CD14-positive monocyte (primary cell): ENCODE measurements around the gene STUB1. TPM values are rescaled to one million over a fixed set of nuclear protein-coding genes. Genes with fewer than 3 reads are reported as not detected.

Experiments used
- DNase-seq, 3 donors: peaks; one replicate each; pipeline ENCODE4 v3.0.0-alpha.2; 2011 to 2022
- H2AFZ ChIP-seq: 2 replicates; pipeline ENCODE4 v1.6.0; 2012; ENCODE audit warnings: mild to moderate bottlenecking, low read depth, low read length, inconsistent platforms; ENCODE audit not compliant: insufficient read depth, poor library complexity, severe bottlenecking
- H3K27ac ChIP-seq, 2 donors: 1 replicate in 1 of 2; 2 replicates in 1 of 2; pipeline ENCODE4 v1.5.1; 2012 to 2013; ENCODE audit warnings: low read length in 2 of 2, control low read depth in 1 of 2, inconsistent platforms in 1 of 2, low read depth in 1 of 2, mild to moderate bottlenecking in 1 of 2
- H3K27me3 ChIP-seq, 2 donors: one replicate each; pipeline versions ENCODE4 v1.6.0 to v1.6.1; 2011 to 2013; ENCODE audit warnings: low read length in 2 of 2; ENCODE audit not compliant: control insufficient read depth in 2 of 2, insufficient read depth in 2 of 2
- H3K36me3 ChIP-seq, 2 donors: replicated peaks in 1 of 2; 1 replicate in 1 of 2; 2 replicates in 1 of 2; pipeline versions ENCODE4 v1.5.1 to v1.6.1; 2012 to 2013; ENCODE audit warnings: low read length in 2 of 2, control low read depth in 1 of 2, inconsistent platforms in 1 of 2, mild to moderate bottlenecking in 1 of 2; ENCODE audit not compliant: insufficient read depth in 2 of 2, control insufficient read depth in 1 of 2
- H3K4me1 ChIP-seq, 2 donors: 1 replicate in 1 of 2; 2 replicates in 1 of 2; pipeline versions ENCODE4 v1.5.1 to v1.6.1; 2012 to 2013; ENCODE audit warnings: low read length in 2 of 2, control low read depth in 1 of 2, inconsistent platforms in 1 of 2, mild to moderate bottlenecking in 1 of 2, moderate library complexity in 1 of 2; ENCODE audit not compliant: insufficient read depth in 2 of 2, control insufficient read depth in 1 of 2
- H3K4me2 ChIP-seq: replicated peaks from 2 replicates; pipeline ENCODE3; 2012; ENCODE audit warnings: low read length, moderate library complexity, mild to moderate bottlenecking; ENCODE audit not compliant: poor library complexity, severe bottlenecking; ENCODE audit errors: extremely low read depth
- H3K4me3 ChIP-seq, 3 experiments: fragments of 200-600 bp in 1 of 3; sonication (generic) in 1 of 3; replicated peaks in 1 of 3; 1 replicate in 2 of 3; 2 replicates in 1 of 3; pipeline ENCODE4 v1.5.1; 2011 to 2013; ENCODE audit warnings: low read length in 3 of 3, mild to moderate bottlenecking in 3 of 3, control low read depth in 2 of 3, low read depth in 2 of 3, inconsistent platforms in 1 of 3, moderate library complexity in 1 of 3
- H3K79me2 ChIP-seq: 2 replicates; pipeline ENCODE4 v1.6.0; 2012; ENCODE audit warnings: mild to moderate bottlenecking, control low read depth, inconsistent platforms, low read length, moderate library complexity; ENCODE audit not compliant: insufficient read depth
- H3K9ac ChIP-seq: 2 replicates; pipeline ENCODE4 v1.6.0; 2017; ENCODE audit warnings: low read length, mild to moderate bottlenecking; ENCODE audit not compliant: insufficient read depth, poor library complexity, severe bottlenecking
- H3K9me3 ChIP-seq, 2 donors: replicated peaks in 1 of 2; 1 replicate in 1 of 2; 2 replicates in 1 of 2; pipeline versions ENCODE4 v1.5.1 to v1.6.1; 2012 to 2013; ENCODE audit warnings: low read length in 2 of 2, control low read depth in 1 of 2; ENCODE audit not compliant: control insufficient read depth in 1 of 2, insufficient read depth in 1 of 2
- H4K20me1 ChIP-seq: 2 replicates; pipeline ENCODE4 v1.6.0; 2012; ENCODE audit warnings: mild to moderate bottlenecking, low read length, control low read depth, moderate library complexity; ENCODE audit not compliant: insufficient read depth
- H3K27ac Mint-ChIP-seq, 7 donors: one replicate each; pipeline ENCODE4 v1.8.0; 2020; ENCODE audit warnings: mild to moderate bottlenecking in 7 of 7, mixed read lengths in 7 of 7, moderate library complexity in 6 of 7, inconsistent platforms in 2 of 7
- H3K27me3 Mint-ChIP-seq, 3 donors: one replicate each; pipeline ENCODE4 v1.8.0; 2021 to 2022; ENCODE audit warnings: low read depth in 3 of 3, mild to moderate bottlenecking in 3 of 3, mixed read lengths in 3 of 3, moderate library complexity in 3 of 3, inconsistent platforms in 1 of 3
- H3K36me3 Mint-ChIP-seq, 2 donors: one replicate each; pipeline ENCODE4 v1.8.0; 2020; ENCODE audit warnings: mixed read lengths in 2 of 2, inconsistent platforms in 1 of 2, mild to moderate bottlenecking in 1 of 2
- H3K4me1 Mint-ChIP-seq: one replicate; pipeline ENCODE4 v1.8.0; 2020; ENCODE audit warnings: mild to moderate bottlenecking, mixed read lengths
- H3K4me3 Mint-ChIP-seq, 2 donors: one replicate each; pipeline ENCODE4 v1.8.0; 2020; ENCODE audit warnings: mild to moderate bottlenecking in 2 of 2, mixed read lengths in 2 of 2, moderate library complexity in 1 of 2
- H3K9me3 Mint-ChIP-seq, 7 donors: one replicate each; pipeline ENCODE4 v1.8.0; 2020 to 2022; ENCODE audit warnings: mixed read lengths in 7 of 7, mild to moderate bottlenecking in 6 of 7, moderate library complexity in 6 of 7, inconsistent platforms in 2 of 7
- WGBS: methylation state at CpG from one replicate; pipeline ENCODE4 v1.1.5; 2013; ENCODE audit warnings: missing lambda C conversion rate; ENCODE audit not compliant: insufficient coverage; 5-methylcytosine and 5-hydroxymethylcytosine counted together
- intact Hi-C, 2 donors: fragments of 100-400 bp; cut with micrococcal nuclease; formaldehyde crosslinking; loops; one replicate each; pipeline versions ENCODE4 v1.15.0 to v1.15.1; 2023
- polyA plus RNA-seq, 3 donors: library from polyadenylated mRNA; depleted of rRNA in 1 of 3; unstranded in 2 of 3; stranded (reverse) in 1 of 3; fragments of 300-500 nt in 2 of 3; fragments of >200 nt in 1 of 3; fragmentation: Illumina TruSeq in 2 of 3; gene quantifications; 1 replicate in 2 of 3; 2 replicates in 1 of 3; pipeline ENCODE4 v1.2.3, GENCODE V29; 2012 to 2021
- TF ChIP-seq, protein P1 (sequence below): fragments of 200-600 bp; IDR thresholded peaks from one replicate; pipeline ENCODE4 v1.8.0; 2022; ENCODE audit warnings: antibody characterized with exemption, mild to moderate bottlenecking

The STUB1 gene
- polyA plus RNA-seq, 3 donors, result 83.3 to 108 (median 106) TPM

- Mint-ChIP-seq H3K4me3 (peak within 1 kb of the TSS; percentile 73 to 87), H3K4me1 (peaks cover 32% of the 10 kb centered on the region), H3K9me3 (peaks cover 0 to 2% (median 0%) of the 10 kb centered on the region in 7 donors), H3K27ac (peak within 1 kb of the TSS; percentile 77 to 93 (median 90)), H3K27me3 (peaks cover 0 to 3% (median 0%) of the 10 kb centered on the region in 3 donors), H3K36me3 (peaks cover 5 to 7% of the 10 kb centered on the region in 2 donors)
- Histone ChIP-seq H3K27ac (peak within 1 kb of the TSS; percentile 84 to 86), H3K4me3 (peak within 1 kb of the TSS; percentile 45 to 78 (median 57)), H3K9me3 (no peaks in the 10 kb centered on the region), H2AFZ (peak within 1 kb of the TSS; percentile 93), H4K20me1 (peaks cover 32% of the 10 kb centered on the region), H3K27me3 (no peaks in the 10 kb centered on the region), H3K4me2 (peak within 1 kb of the TSS; percentile 77), H3K4me1 (peaks cover 36 to 52% of the 10 kb centered on the region in 2 donors), H3K9ac (peak within 1 kb of the TSS; percentile 81), H3K36me3 (no peaks in the 10 kb centered on the region), H3K79me2 (peaks cover 26% of the 10 kb centered on the region)
- intact Hi-C loops, result no loop called here
- TF ChIP-seq, protein P1, sequence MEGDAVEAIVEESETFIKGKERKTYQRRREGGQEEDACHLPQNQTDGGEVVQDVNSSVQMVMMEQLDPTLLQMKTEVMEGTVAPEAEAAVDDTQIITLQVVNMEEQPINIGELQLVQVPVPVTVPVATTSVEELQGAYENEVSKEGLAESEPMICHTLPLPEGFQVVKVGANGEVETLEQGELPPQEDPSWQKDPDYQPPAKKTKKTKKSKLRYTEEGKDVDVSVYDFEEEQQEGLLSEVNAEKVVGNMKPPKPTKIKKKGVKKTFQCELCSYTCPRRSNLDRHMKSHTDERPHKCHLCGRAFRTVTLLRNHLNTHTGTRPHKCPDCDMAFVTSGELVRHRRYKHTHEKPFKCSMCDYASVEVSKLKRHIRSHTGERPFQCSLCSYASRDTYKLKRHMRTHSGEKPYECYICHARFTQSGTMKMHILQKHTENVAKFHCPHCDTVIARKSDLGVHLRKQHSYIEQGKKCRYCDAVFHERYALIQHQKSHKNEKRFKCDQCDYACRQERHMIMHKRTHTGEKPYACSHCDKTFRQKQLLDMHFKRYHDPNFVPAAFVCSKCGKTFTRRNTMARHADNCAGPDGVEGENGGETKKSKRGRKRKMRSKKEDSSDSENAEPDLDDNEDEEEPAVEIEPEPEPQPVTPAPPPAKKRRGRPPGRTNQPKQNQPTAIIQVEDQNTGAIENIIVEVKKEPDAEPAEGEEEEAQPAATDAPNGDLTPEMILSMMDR, result no peak
- WGBS, result under 1% methylated on average over 78 of the region's 81 CpGs
- peak; percentile 61 to 69 (median 66) for DNase-seq
Measured at GRCh38 chr16:641326-642188, 38.7 kb upstream of the STUB1 start, which contains the start of gene MCRIP2. MCRIP2 (plus strand) TSS chr16:641828; CDS start chr16:641992, 164 bp downstream.

- H3K4me2 ChIP-seq, result peak overlapping the region; percentile 77
- Mint-ChIP-seq H3K9me3 (peaks cover 0 to 2% (median 0%) of the 10 kb centered on the region in 7 donors), H3K4me1 (peaks cover 38% of the 10 kb centered on the region), H3K27me3 (no peaks in the 10 kb centered on the region), H3K4me3 (peak overlapping the region; percentile 73 to 87), H3K36me3 (peaks cover 5 to 15% of the 10 kb centered on the region in 2 donors), H3K27ac (peak overlapping the region; percentile 77 to 93 (median 90))
- intact Hi-C loops, result no loop called here
- peak overlapping the region; percentile 84 to 86 for H3K27ac ChIP-seq
- no peaks in the 10 kb centered on the region for H3K9me3 ChIP-seq
- TF ChIP-seq, protein P1, result no peak
- peaks cover 33 to 50% of the 10 kb centered on the region in 2 donors for H3K4me1 ChIP-seq
- H3K27me3 ChIP-seq, result no peaks in the 10 kb centered on the region
- peak overlapping the region; percentile 81 for H3K9ac ChIP-seq
- H2AFZ ChIP-seq, result peak overlapping the region; percentile 46
- H3K36me3 ChIP-seq, result no peaks in the 10 kb centered on the region
- peaks cover 40% of the 10 kb centered on the region for H4K20me1 ChIP-seq
- peak; percentile 87 to 97 (median 91) for DNase-seq
- peak overlapping the region; percentile 45 to 78 (median 47) for H3K4me3 ChIP-seq
- H3K79me2 ChIP-seq, result peaks cover 31% of the 10 kb centered on the region
- 3% methylated on average over 51 of the region's 72 CpGs for WGBS
Measured at GRCh38 chr16:642189-643049, 37.8 kb upstream of the STUB1 start.
